ENCODE data around the gene SSU72. TPM values are rescaled to one million over a fixed set of nuclear protein-coding genes. Genes with fewer than 3 reads are reported as not detected.

The SSU72 gene
- total RNA-seq, 1 donor from 2014 or later: 136 TPM

DNA sequence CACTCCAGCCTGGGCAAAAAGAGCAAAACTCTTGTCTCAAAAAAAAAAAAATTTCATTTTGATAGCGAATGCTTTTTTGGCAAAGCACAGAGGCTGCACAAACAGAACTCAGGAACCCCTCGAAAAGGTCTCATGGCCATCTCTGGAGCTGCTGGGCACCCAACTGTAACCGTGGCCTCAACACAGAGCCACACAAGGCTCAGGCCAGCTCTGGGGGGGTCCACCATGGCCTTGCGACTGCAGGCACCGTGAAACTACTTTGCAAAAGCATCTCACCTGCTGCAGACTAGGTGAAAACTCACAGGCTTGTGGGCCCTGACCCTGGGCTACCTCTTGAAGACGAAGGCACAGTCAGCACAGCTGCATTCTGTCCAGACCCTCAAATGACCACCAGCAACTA, 18.2 kb downstream of the SSU72 start:
- DNase-seq (ENCODE audit: low read depth): no peak
- H3K4me3 ChIP-seq (ENCODE audit: low read depth, low read length): no peak overlapping the region
- TF ChIP-seq, protein P1, sequence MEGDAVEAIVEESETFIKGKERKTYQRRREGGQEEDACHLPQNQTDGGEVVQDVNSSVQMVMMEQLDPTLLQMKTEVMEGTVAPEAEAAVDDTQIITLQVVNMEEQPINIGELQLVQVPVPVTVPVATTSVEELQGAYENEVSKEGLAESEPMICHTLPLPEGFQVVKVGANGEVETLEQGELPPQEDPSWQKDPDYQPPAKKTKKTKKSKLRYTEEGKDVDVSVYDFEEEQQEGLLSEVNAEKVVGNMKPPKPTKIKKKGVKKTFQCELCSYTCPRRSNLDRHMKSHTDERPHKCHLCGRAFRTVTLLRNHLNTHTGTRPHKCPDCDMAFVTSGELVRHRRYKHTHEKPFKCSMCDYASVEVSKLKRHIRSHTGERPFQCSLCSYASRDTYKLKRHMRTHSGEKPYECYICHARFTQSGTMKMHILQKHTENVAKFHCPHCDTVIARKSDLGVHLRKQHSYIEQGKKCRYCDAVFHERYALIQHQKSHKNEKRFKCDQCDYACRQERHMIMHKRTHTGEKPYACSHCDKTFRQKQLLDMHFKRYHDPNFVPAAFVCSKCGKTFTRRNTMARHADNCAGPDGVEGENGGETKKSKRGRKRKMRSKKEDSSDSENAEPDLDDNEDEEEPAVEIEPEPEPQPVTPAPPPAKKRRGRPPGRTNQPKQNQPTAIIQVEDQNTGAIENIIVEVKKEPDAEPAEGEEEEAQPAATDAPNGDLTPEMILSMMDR (conservative IDR thresholded peaks at IDR 0.05; ENCODE audit: low read depth, low read length): no peak

DNA sequence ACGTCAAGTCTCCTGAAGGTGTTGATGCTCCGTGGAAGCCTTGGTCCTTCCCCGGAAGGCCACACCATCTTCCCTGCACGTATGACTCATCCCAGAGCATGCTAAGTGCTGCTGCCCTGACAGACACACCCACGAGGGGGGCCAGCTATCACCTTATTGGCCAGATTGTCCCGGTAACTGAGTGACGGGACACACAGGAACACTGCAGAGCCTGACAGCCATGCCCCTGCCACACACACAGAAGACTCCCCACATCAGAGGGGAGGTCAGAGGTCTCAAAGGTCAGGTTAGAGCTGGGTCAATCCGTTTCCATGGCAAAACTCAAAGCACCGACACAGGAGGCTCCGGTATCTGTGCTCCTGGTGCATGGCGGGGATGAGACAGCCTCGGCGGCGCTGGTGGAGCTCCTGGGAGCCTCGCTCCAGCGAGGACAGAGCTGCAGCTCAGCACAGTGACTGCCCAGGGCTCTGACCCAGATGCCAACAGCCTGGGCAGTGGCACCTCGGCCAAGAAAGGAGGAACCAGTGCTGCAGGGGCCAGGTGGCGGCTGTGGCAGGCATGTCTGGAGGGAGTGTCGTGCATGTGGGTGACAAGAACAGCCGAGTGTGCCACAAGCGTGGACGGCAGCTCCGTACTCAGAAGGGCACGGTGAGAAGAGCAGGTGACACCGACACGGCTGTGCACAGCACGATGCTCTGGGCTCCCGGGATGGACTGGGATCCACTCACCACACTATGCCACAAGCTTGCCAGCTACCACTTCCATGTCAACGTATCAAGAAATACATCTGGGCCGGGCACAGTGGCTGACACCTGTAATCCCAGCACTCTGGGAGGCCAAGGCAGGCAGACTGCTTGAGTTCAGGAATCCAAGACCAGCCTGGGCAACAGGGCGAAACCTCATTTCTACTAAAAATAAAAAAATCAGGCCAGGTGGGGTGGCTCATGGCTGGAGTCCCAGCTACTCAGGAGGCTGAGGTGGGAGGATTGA, 19.4 kb downstream of the SSU72 start:
- no peak for DNase-seq (ENCODE audit: low read depth)
- H3K4me3 ChIP-seq (ENCODE audit: low read depth, low read length): no peak overlapping the region
- TF ChIP-seq, protein P1 (conservative IDR thresholded peaks at IDR 0.05; ENCODE audit: low read depth, low read length): no peak

DNA sequence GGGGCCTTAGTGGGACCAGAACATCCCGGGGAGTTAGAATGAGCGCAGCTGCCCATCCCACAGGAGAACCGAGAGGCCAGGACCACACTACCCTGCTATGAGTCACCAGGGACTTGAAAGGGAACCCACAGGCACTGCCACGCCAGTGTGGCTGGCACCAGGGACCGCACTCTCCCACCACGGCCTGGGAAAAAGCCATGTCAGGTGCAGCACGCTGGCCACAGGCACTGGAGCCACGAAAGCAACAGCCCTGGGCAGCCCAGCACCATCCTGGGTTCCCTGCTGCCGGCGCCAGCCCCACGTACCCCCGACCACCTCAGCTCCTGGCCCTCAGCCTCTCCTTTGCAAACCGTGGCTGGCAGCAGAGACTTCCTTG, 20.1 kb downstream of the SSU72 start:
- H3K4me3 ChIP-seq (ENCODE audit: low read depth, low read length): no peak overlapping the region
- TF ChIP-seq, protein P1 (conservative IDR thresholded peaks at IDR 0.05; ENCODE audit: low read depth, low read length): no peak
- DNase-seq (ENCODE audit: low read depth): no peak

DNA sequence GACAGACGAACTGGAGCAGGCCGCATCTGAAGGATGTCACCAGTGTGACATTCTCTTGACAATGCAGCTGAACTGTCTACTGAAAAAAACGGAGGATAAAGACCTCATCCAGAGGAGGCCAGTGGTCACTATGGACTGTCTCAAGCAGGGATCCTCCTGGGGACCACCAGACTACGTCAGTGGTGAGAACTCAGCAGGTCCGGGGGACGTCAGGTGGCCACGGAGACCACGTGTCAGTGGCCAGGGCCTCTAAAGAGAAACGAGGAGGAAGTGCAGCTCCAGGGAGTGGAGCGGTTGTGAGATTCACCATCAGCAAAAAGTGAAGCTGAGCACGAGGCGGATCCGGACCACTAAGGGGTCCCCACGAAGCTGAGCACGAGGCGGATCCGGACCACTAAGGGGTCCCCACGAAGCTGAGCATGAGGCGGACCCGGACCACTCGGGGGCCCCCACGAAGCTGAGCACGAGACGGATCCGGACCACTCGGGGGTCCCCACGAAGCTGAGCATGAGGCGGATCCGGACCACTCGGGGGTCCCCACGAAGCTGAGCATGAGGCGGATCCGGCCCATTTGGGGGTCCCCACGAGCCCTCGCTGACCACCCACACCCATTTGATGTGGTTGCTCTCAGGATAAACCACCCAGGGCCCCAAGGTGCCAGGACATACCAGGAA, 20.7 kb downstream of the SSU72 start:
- TF ChIP-seq, protein P1 (conservative IDR thresholded peaks at IDR 0.05; ENCODE audit: low read depth, low read length): no peak
- DNase-seq (ENCODE audit: low read depth): no peak
- no peak overlapping the region for H3K4me3 ChIP-seq (ENCODE audit: low read depth, low read length)

DNA sequence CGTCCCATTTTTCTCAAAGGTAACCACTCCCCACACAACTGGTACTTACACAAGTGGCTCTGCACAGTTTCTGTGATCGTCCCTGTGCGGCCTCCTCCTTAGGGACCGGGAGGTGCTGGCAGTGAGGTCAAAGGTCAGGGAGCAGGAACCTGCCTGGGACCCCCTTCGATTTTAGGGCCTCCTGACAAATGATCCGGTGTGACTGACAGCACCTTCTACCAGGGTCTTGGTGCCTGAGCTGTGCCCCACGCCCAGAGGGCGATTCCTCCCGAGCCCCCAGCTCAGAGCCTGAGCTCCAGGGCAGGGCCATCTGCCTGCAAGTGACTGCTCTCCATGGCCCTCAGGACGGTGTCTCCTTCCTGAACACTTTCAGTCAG, 22.4 kb downstream of the SSU72 start:
- no peak overlapping the region for H3K4me3 ChIP-seq (ENCODE audit: low read depth, low read length)
- TF ChIP-seq, protein P1 (conservative IDR thresholded peaks at IDR 0.05; ENCODE audit: low read depth, low read length): no peak
- DNase-seq (ENCODE audit: low read depth): no peak

DNA sequence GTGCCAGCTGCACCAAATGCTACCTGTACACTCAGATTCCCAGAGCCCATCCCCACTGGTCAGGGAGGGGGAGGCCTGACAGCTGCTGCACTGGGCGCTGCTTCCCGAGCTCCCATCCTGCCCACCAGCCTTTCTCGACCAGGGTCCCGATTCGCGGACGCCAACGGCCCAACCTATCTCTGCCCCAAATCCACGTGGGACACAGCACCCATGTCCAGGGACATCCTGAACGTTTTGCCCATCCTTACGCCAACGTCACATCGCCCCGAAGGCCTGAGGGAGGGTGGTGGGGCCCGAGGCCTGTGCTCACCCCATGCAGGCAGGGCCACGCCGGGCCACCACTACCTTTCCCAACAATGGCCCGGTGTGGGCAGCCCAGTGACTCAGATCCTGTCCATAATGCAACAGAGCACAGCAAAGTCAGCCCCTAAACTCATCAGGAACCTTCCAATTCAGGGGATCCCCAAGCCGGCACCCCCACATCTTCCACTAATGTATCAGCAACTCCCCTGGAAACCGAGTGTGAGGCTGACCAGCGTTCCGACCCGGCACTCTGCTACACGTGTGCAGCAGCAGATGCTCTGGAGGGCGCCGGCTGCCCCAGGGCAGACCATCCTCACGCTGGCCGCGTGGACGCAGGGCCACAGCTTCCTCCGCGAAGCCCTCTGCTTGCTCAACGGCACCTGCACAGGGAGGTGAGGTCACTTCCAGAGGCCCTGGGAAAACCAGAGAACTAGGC, 23.0 kb downstream of the SSU72 start:
- DNase-seq (ENCODE audit: low read depth): no peak
- TF ChIP-seq, protein P1 (conservative IDR thresholded peaks at IDR 0.05; ENCODE audit: low read depth, low read length): no peak
- no peak overlapping the region for H3K4me3 ChIP-seq (ENCODE audit: low read depth, low read length)

Measured in epithelial cell of proximal tubule (primary cell).